Measurements from ENCODE around the gene CHST11.

- TF ChIP-seq CTCF (IDR thresholded peaks at IDR 0.05) (no peak), ZFX (IDR thresholded peaks at IDR 0.05; ENCODE audit: borderline replicate concordance) (no peak)
Measured at GRCh38 chr12:104735801-104736200, 279.1 kb downstream of the CHST11 start.

Measured in 22Rv1 (cell line).